ENCODE results near the gene SBNO2. TPM values are rescaled to one million over a fixed set of nuclear protein-coding genes. Genes with fewer than 3 reads are reported as not detected.

Gene SBNO2
- total and polyA plus RNA-seq, 4 donors: 7.2 to 17.9 (median 11.7) TPM

DNA sequence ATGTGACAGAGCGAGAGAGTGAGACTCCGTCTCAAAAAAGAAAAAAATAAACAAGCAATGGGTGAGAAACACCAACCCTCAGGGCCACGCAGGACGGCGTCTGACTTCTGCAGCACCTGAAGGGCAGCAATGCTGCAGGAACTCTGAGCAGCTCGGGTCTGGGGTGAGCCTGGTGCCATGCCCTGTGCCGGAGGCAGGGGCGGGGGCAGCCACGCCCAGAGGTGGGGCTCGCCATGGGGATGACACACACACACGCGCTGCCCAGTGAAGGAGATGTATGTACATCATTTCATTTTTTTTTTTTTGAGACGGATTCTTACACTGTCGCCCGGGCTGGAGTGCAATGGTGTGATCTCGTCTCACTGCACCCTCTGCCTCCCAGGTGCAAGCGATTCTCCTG is 46.0 kb downstream of the SBNO2 start:
- no peaks in the 10 kb centered on the region for H3K9me3 ChIP-seq (ENCODE audit: control insufficient read depth, insufficient read depth, low read length)
- peaks cover 67% of the 10 kb centered on the region for H3K36me3 ChIP-seq (ENCODE audit: control insufficient read depth, insufficient read depth, low read length)
- WGBS (ENCODE audit: insufficient coverage): 94% methylated on average over 10 of the region's 17 CpGs
- DNase-seq (ENCODE audit: low read depth in 4 of 6, low spot score in 6 of 6): no peak
- H3K4me3 ChIP-seq (ENCODE audit: low read depth, low read length): no peak overlapping the region
- no peak overlapping the region for H3K27ac ChIP-seq (ENCODE audit: low read depth, low read length)
- H3K27me3 ChIP-seq (ENCODE audit: control insufficient read depth, insufficient read depth, low read length): peaks cover 16% of the 10 kb centered on the region
- peaks cover 24% of the 10 kb centered on the region for H3K4me1 ChIP-seq (ENCODE audit: control insufficient read depth, insufficient read depth, low read length)

- 96% methylated on average over 32 of the region's 33 CpGs for WGBS (ENCODE audit: insufficient coverage)
- Histone ChIP-seq H3K27ac (ENCODE audit: low read depth, low read length) (no peak overlapping the region), H3K9me3 (ENCODE audit: control insufficient read depth, insufficient read depth, low read length) (no peaks in the 10 kb centered on the region), H3K36me3 (ENCODE audit: control insufficient read depth, insufficient read depth, low read length) (peaks cover 70% of the 10 kb centered on the region), H3K27me3 (ENCODE audit: control insufficient read depth, insufficient read depth, low read length) (peaks cover 8% of the 10 kb centered on the region), H3K4me3 (ENCODE audit: low read depth, low read length) (no peak overlapping the region), H3K4me1 (ENCODE audit: control insufficient read depth, insufficient read depth, low read length) (peaks cover 15% of the 10 kb centered on the region)
- DNase-seq (ENCODE audit: low read depth in 4 of 6, low spot score in 6 of 6): no peak
Measured at GRCh38 chr19:1126984-1127760, 46.9 kb downstream of the SBNO2 start.

GRCh38 chr19:1125601-1126467 is 48.2 kb downstream of the SBNO2 start:
- no peak for DNase-seq (ENCODE audit: low read depth in 4 of 6, low spot score in 6 of 6)
- H3K27ac ChIP-seq (ENCODE audit: low read depth, low read length): no peak overlapping the region
- H3K4me3 ChIP-seq (ENCODE audit: low read depth, low read length): no peak overlapping the region
- no peaks in the 10 kb centered on the region for H3K9me3 ChIP-seq (ENCODE audit: control insufficient read depth, insufficient read depth, low read length)
- WGBS (ENCODE audit: insufficient coverage): 95% methylated on average over 22 of the region's 33 CpGs
- peaks cover 79% of the 10 kb centered on the region for H3K36me3 ChIP-seq (ENCODE audit: control insufficient read depth, insufficient read depth, low read length)
- no peaks in the 10 kb centered on the region for H3K27me3 ChIP-seq (ENCODE audit: control insufficient read depth, insufficient read depth, low read length)
- peaks cover 2% of the 10 kb centered on the region for H3K4me1 ChIP-seq (ENCODE audit: control insufficient read depth, insufficient read depth, low read length)

DNA sequence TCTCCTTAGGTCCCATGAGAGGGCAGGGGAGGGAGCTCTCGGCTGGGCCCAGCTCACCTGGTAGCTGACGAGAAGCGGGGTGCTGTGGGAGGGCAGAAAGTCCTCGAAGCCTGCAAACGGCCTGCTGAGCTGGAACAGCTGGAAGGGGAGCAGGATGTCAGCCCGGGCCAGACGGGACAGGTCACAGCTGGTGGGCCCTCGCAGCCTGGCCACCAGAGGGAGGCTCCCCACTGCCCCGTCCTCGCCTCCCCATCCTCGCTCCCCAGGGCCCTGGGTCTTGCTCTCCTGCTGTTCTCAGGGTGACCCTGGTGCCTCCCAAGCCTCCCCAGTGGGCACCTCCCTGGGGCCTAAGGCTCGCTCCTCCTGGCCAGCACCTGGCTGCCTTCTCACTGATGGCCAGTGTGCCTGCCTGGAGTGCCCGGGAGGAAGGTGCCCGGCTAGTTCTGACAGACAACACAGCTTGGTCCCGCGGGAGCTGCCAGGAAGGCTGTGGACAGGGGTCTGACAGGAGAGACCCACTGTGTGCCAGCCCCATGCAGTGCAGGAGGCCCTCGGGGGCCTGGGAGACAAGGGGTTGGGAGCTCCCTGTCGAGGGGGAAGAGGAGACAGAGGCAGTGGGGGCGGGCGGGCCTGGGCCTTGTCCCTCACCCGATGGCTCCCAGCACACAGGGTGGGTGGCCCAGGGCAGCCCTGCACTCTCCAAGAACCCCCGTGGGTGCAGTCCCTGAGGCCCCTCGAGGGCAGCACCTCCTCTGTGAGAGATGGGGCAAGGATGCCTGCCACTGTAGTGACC is 50.0 kb downstream of the SBNO2 start:
- no peaks in the 10 kb centered on the region for H3K27me3 ChIP-seq (ENCODE audit: control insufficient read depth, insufficient read depth, low read length)
- DNase-seq (ENCODE audit: low read depth in 4 of 6, low spot score in 6 of 6): no peak
- no peaks in the 10 kb centered on the region for H3K4me1 ChIP-seq (ENCODE audit: control insufficient read depth, insufficient read depth, low read length)
- no peaks in the 10 kb centered on the region for H3K9me3 ChIP-seq (ENCODE audit: control insufficient read depth, insufficient read depth, low read length)
- H3K27ac ChIP-seq (ENCODE audit: low read depth, low read length): no peak overlapping the region
- H3K36me3 ChIP-seq (ENCODE audit: control insufficient read depth, insufficient read depth, low read length): peaks cover 88% of the 10 kb centered on the region
- 90% methylated on average over 18 of the region's 23 CpGs for WGBS (ENCODE audit: insufficient coverage)
- H3K4me3 ChIP-seq (ENCODE audit: low read depth, low read length): no peak overlapping the region

DNA sequence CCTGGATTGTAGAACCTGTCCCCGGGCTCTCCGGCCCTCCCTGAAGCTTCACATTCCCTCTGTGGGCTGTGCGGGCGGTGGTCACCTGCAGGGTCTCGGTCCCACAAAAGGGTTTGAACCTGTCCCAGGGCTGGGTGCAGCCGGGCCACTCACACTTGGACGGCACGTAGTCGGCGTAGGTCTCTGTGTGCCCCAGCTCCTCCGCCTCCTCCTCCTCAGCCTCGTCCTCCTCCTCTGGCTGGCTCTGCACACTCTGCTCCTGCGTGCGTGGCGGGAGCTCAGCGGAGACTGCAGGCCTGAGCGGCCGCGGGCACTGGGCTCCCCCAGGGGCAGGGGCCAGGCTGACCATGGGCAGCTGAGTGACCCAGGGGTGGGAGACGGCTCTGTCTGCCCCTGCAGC is 50.7 kb downstream of the SBNO2 start:
- no peaks in the 10 kb centered on the region for H3K27me3 ChIP-seq (ENCODE audit: control insufficient read depth, insufficient read depth, low read length)
- H3K27ac ChIP-seq (ENCODE audit: low read depth, low read length): no peak overlapping the region
- H3K4me1 ChIP-seq (ENCODE audit: control insufficient read depth, insufficient read depth, low read length): no peaks in the 10 kb centered on the region
- H3K9me3 ChIP-seq (ENCODE audit: control insufficient read depth, insufficient read depth, low read length): no peaks in the 10 kb centered on the region
- no peak for DNase-seq (ENCODE audit: low read depth in 4 of 6, low spot score in 6 of 6)
- 90% methylated on average over 20 of the region's 20 CpGs for WGBS (ENCODE audit: insufficient coverage)
- H3K4me3 ChIP-seq (ENCODE audit: low read depth, low read length): no peak overlapping the region
- H3K36me3 ChIP-seq (ENCODE audit: control insufficient read depth, insufficient read depth, low read length): peaks cover 95% of the 10 kb centered on the region

- Histone ChIP-seq H3K27me3 (ENCODE audit: control insufficient read depth, insufficient read depth, low read length) (no peaks in the 10 kb centered on the region), H3K27ac (ENCODE audit: low read depth, low read length) (no peak overlapping the region), H3K36me3 (ENCODE audit: control insufficient read depth, insufficient read depth, low read length) (peaks cover 97% of the 10 kb centered on the region), H3K4me3 (ENCODE audit: low read depth, low read length) (no peak overlapping the region), H3K9me3 (ENCODE audit: control insufficient read depth, insufficient read depth, low read length) (no peaks in the 10 kb centered on the region), H3K4me1 (ENCODE audit: control insufficient read depth, insufficient read depth, low read length) (no peaks in the 10 kb centered on the region)
- 39% methylated on average over 21 of the region's 21 CpGs for WGBS (ENCODE audit: insufficient coverage)
- DNase-seq (ENCODE audit: low read depth in 4 of 6, low spot score in 6 of 6): no peak
Measured at GRCh38 chr19:1122972-1123363, 51.1 kb downstream of the SBNO2 start.

- no peaks in the 10 kb centered on the region for H3K9me3 ChIP-seq (ENCODE audit: control insufficient read depth, insufficient read depth, low read length)
- no peaks in the 10 kb centered on the region for H3K27me3 ChIP-seq (ENCODE audit: control insufficient read depth, insufficient read depth, low read length)
- peaks cover 97% of the 10 kb centered on the region for H3K36me3 ChIP-seq (ENCODE audit: control insufficient read depth, insufficient read depth, low read length)
- DNase-seq (ENCODE audit: low read depth in 4 of 6, low spot score in 6 of 6): no peak
- no peaks in the 10 kb centered on the region for H3K4me1 ChIP-seq (ENCODE audit: control insufficient read depth, insufficient read depth, low read length)
- no peak overlapping the region for H3K27ac ChIP-seq (ENCODE audit: low read depth, low read length)
- H3K4me3 ChIP-seq (ENCODE audit: low read depth, low read length): no peak overlapping the region
- 95% methylated on average over 53 of the region's 63 CpGs for WGBS (ENCODE audit: insufficient coverage)
Measured at GRCh38 chr19:1122021-1122971, 51.8 kb downstream of the SBNO2 start.

DNA sequence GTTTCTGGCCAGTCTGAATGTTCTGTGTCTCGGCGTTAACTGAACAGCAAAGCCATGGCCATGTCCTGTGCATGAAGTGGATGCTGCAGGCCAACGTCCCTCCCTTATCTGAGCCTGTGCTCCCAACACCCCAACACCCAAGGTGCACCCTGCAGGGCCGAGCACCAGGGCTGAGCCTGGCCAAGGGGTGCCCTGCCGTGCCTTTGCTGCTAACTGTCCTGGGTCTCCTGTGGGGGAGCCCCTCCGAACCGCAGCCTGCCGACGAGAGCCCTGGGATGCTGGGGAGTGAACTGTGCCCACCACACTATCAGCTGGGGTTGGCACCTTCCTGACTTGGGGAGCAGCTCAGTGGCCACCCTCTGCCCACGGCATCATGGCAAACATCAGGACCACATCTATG is 52.7 kb downstream of the SBNO2 start:
- no peak overlapping the region for H3K4me3 ChIP-seq (ENCODE audit: low read depth, low read length)
- H3K27ac ChIP-seq (ENCODE audit: low read depth, low read length): no peak overlapping the region
- 96% methylated on average over 9 of the region's 10 CpGs for WGBS (ENCODE audit: insufficient coverage)
- H3K9me3 ChIP-seq (ENCODE audit: control insufficient read depth, insufficient read depth, low read length): no peaks in the 10 kb centered on the region
- no peaks in the 10 kb centered on the region for H3K27me3 ChIP-seq (ENCODE audit: control insufficient read depth, insufficient read depth, low read length)
- H3K4me1 ChIP-seq (ENCODE audit: control insufficient read depth, insufficient read depth, low read length): no peaks in the 10 kb centered on the region
- peaks cover 97% of the 10 kb centered on the region for H3K36me3 ChIP-seq (ENCODE audit: control insufficient read depth, insufficient read depth, low read length)
- DNase-seq (ENCODE audit: low read depth in 4 of 6, low spot score in 6 of 6): no peak
